GM18907 (cell line): ENCODE results near the gene FASN.
A peak's percentile ranks its signal among the peaks of the same experiment; 100 is the strongest.

Experiments
- ATAC-seq: cut with Tn5 transposase; IDR thresholded peaks from one replicate; pipeline ENCODE4 v1.9.1; 2021; ENCODE audit warnings: mild to moderate bottlenecking, moderate library complexity; ENCODE audit not compliant: unreplicated experiment

Gene FASN

DNA sequence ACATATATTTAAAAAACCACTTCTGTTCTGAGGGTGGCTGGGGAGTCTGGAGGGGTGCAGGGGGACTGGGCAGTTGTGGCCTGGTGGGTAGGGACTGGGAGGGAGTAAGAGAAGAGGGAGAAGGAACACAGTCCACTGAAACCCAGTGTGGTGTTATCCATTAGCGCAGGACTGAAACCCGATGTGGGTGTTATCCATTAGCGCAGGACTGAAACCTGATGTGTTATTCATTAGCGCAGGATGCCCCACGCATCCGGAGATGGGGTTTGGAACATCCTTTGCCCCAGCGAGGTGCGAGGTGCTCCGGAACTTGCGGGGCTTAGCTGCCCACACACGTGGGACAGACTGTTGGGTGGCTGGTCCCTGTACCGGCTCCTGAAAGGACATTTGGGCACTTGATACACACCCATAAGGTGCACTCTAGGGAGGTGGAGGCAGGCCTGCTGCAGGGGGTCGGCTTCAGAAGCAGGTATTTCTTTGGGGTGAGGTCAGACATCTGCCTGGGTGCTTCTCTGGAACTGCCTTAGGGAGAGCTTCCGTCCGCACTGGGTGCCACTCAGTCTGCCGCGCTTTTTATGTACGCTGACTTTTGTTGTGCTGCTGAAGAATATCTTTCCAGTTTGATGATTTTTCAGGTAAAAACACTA is 20.3 kb upstream of the FASN start:
- no peak for ATAC-seq

DNA sequence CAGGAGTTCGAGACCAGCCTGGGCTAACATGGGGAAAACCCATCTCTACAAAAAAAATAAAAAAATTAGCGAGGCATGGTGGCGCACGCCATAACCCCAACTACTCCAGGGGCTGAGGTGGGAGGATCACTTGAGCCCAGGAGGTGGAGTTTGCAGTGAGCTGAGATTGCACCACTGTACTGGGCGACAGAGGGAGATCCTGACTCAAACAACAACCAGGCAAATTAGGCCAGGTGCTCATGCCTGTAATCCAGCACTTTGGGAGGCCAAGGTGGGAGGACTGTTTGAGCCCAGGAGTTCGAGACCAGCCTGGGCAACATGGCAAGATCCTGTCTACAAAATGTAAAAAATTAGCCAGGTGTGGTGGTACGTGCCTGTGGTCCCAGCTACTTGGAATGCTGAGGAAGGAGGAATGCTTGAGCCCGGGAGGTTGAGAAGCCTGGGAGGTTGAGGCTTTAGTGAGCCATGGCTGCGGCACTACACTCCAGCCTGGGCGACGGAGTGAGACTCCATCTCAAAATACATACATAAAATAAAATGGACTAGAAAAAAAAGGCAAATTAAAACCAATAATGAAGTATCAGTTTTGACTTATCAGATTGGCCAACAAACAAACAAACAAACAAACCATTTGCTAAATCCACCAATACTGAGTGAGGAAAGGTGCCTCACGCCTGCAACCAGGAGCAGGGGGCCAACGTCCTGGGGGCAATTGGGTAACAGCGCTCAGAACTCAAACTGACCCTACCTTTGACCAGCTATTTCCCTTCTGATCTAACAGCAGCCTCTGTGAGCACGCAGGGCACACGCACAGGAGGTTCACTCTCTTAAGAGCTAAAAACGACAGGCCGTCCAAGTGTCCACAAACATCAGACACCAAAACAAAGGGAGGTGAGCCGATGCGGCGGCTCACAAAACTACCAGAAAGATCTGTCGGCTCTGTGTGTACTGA is 19.4 kb upstream of the FASN start:
- ATAC-seq, result no peak

DNA sequence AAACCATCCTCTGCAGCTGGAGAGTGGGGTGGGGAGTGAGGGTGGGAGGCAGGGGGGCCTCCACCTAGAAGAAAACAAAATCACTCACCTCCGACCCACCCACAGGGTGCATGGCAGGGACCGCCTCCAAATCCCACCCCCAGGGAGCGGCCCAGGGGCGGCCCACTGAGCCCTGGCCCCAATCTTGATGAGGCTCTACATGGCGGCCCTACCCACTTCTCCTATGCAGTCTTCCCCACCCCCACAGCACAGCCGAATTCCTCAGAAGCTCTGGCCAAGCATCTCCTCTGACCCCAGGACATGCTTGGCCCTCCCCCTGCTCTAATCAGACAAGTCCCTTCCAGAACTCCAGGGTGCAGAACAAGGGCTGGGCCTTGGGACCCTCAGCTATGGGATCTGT is 18.2 kb upstream of the FASN start:
- no peak for ATAC-seq

DNA sequence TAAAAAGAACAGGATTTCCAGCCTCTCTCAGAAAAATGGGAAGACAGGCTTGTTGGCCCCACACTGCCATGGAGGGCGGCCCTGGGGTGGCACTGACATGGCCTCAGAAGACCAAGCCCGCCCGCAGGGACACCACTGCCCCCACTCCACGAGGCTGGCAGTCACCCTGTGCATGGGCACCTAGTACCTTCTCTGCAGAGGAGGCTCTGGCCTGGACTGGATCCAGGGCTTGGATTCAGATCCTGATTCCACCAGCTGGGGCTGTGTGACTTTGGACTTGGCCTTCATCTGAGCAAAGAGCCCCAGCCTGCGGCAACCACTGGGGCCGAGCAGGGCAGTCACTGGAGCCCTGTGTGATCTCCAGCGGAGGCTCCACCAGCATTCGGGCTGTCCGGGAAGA is 16.8 kb upstream of the FASN start:
- ATAC-seq, result no peak

DNA sequence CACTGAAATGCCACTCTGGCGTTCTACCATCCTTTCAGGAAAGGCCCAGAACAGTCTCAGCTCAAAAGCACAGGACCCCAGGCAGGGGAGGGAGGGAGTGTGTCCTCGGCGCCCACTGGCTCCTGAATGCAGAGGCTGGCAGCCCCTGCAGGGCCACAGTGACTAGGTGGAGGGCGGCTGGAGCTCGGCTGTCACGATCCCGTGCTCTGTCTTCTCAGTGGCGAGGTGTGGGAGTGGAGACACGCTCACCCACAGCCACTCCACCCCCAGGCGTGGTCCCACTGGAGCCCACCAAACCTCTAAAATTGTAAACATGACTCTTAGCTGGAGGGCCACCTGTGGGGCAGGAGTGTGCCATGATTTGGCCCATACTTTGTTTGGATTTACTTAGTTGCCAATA is 16.4 kb upstream of the FASN start:
- no peak for ATAC-seq

DNA sequence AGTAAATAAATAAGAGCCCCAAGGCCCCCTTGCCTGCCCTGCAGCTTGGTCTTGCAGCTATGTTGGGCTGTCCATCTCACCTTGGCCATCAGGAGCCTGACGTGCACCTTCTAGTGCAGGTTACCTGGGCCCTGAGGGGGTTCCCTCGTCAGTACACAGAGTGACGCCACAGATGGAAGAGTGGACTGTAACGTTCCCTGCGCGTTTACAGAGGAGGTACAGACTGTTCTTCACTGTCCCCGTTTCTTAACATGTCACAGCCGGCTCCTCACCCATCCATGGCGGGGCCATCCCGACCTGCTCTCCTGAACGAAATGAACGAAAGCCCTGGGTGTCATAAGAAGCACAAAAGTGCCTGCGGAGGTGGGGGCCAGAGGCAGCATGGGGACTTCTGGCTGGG is 15.9 kb upstream of the FASN start:
- no peak for ATAC-seq

DNA sequence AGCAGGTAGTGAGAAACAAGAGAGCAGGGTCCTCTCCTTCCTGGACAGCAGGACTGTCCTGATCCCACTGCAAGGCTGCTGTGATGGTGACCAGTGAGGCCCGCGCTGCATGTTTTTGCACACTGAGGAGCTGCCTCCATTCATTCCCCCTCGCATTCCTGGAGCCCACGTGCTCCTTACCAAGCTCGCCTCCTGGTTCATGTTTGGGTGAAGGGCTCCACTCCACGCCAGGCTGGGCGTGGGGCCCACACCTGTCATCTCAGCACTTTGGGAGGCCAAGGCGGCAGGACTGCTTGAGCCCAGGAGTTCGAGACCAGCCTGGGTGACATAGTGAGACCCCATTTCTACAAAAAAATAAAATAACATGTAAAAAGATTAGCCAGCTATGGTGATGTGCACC is 15.4 kb upstream of the FASN start:
- no peak for ATAC-seq

DNA sequence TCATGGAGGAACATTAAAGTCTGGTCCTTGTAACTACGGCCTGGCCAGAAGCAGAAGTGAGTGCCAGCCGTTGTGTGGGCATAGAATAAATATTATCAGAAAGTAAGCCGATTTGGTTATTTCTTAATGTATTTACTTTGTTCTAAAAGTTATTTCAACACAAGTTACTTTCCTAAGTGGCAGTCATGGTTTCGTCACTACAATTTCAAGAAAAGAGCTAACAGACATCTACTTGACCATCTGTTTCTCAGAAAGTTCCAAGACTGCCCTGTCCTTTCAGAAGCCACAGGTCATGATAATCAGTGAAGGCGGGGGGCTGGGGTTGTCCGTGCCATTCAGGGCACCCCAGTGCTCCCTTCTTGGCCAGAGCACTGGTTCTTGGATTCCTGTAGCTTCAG is 14.9 kb upstream of the FASN start:
- no peak for ATAC-seq

DNA sequence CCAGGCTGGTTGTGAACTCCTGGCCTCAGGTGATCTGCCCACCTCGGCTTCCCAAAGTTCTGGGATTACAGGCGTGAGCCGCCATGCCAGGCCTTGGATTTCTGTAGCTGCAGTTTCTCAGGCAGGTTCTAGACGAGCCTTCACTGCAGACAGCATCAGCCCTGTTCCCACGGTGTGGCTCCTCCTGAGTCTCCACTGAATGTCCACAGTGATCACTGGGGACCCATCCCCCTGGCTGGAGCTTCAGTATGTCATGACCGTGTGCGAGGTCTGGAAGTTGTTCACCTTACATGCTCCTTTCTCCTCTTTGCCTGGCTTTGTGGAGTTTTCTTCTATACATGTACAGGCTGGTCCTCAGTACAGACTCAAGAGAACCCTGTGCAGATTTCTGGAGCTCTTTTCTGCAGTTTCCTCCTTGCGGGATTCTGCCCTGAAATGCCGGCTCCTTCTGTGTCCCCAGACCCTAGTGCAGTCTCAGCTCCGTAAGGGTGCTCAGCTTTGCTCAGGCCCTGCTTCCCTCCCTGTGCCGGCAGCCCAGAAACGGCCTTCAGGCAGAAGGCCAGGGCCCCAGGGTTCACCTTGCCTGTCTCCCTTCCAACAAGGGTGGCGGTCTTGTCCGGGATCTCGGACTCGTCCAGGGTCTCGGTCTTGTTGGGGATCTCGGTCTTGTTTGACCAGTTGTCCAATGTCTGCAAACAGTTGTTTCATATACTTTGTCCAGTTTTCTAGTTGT is 14.3 kb upstream of the FASN start:
- no peak for ATAC-seq

DNA sequence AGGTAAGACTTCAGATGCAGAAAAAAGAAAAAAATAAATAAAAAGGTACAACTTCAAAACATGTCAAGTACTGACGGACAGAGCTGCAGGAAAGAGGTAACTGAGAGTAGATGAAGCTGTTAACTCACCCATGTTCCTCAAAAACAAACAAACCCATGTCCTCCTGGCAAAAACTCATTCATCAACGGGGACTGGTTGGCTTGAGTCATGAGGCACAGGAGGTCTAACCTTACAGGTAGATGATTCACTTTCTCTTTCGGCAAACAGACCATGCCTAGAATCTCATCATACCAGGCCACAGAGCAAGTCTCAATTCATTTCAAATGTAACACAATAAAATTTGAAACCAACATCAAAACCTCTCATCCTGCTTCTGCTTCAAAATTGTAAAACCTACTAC is 12.3 kb upstream of the FASN start:
- ATAC-seq, result no peak

DNA sequence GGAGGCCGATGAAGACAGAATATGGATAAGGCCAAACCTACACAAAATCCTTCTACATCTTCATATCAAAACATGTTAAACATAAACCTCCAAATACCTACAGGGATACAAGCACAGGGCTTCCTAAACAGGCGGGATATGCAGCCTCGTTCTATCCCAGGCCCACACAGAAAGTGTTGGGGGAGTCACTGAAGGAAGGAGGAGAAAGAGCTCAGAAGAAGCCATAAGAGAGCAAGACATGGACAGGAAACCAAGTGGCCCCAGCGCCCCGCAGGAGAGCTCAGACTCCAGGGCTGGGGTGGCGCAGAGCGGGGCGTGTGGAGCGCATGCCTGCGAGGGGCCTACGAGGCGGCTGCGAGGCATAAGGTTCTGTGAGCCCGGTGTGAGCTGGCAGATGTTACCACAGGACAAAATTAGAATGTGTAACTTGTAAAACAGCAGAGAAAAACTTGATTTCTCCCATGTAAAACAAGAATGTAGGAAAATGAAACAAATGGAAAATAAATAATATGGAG is 11.0 kb upstream of the FASN start:
- ATAC-seq, result no peak

DNA sequence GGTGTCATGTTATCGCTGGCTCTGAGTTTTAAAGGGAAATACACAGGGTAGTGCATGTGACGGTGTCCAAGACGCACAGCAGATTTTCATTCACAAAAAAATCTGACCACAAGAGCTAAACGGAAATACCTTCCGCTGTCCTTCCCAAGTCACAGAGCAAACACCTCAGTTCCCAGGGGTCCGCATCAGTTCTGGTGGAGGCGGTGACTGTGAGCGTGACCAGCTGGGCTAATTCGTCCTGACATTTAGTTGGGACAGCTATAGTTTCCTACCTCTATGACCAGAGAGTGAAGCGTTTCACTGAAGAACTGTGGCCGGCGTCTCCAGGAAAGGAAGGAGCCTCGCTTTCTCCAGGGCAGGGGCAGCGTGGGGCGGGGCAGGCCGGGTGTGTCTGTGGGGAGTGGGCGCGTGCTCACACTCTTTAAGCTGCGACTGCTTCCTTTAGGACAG is 10.5 kb upstream of the FASN start:
- no peak for ATAC-seq

DNA sequence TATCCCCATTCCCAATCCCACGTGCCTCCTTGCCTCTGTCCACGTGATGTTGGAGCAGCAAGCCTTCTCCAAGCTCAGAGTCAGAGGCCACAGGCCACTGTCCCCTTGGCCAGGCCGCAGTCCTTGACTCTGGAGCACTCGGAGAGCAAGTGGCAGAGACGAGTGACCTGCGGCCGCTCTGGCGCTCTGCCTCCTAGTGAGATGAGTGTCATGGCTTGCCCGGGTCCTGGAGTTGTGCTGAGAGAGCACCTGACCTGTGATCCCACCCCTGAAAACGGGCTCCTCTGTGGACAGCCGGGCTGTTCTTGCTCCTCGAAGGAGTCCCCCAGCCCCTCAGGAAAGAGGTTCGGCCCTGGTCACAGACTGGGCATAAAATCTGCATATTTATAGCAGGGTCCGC is 10.0 kb upstream of the FASN start:
- ATAC-seq, result no peak

DNA sequence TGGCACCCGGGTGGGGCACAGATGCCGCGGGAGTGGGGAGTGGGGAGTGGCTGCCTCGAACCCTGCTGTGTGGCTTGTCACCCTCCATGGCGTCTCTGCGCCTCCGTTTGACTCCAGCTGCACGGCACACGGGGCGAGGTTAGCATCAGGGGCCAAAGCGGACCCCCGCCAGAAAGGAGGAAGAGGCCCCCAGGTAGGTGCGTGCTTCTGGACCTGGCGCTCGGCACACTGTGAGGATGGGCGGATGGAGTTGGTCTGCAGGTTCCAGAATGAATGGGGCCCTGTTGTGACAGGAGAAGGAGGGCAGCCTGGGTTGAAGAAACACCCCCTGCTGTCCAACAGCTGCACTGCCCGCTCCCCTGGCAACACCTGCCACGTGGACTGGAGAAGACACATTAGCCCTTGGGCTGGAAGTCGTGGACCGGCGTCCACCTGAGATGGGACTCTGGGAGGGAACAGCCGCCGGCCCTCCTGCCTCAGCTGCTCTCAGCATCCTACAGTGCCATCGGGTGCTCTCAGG is 9.4 kb upstream of the FASN start:
- ATAC-seq, result no peak

DNA sequence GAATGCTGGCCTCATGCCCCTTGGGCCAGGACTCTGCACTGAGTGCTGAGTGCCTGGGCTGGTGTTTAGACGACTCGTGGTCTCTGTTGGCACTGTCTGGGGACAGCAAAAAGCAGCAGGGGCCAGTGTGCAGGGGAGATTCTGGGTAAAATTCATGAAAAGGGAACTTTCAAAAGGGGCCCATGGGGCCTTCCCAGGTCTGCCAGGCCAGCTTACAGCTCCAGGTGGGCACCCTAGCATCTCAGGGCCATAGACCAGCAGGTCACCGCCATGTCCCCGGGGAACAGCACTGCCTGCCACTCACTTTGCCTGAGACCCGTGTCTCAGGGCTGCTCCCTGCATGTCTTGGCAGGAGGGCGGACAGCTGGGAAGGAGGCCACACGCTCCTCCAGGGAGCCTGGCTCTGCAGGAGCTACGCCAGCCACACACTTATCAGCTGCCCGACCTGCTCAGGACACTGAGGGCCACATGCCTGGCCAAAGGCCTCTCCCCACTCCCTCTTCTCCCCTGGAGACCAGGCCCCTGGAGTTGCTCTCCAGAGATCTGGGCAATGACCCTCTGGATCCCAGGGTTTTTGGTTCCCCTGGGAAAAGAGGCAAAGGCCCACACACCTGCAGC is 8.8 kb upstream of the FASN start:
- ATAC-seq, result no peak

DNA sequence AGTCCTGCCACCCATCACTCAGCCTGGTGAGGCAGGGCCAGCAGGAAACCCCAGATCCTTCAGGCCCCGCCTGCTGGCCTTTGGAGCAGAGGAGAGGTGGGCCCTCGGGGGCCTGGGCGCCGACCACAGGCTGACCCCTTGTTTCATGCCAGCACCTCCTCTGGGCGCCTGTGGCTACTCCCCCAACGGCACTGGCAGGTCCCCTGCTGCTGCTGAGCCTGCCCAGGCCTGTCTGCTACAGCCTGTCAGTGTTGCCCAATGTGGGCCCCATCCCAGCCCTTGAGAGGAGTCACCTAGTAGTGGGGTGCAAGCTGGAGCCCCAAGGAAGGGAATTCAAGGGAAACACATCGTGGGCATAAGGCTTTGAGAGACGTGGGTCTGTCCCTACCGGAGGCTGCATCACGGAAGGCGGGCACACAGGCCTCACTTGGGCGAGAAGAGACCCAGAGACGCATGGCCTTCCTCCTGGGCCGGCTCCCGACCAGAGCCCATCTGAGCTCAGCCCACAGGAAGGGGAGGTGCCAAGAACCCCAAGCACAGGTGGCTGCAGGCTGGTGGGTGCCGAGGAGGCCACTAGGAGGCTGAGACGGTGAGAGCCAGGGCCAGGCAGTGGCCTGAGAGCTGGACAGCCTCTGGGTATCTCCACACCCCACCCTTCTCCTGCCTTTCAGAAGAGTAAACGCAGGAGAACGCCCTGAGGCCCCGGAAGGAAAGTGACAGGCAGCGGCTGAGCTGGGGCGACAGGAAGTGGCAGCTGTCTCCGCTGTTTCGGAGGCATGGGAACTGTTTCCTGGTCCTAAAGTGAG is 8.0 kb upstream of the FASN start:
- peak; percentile 61 for ATAC-seq

DNA sequence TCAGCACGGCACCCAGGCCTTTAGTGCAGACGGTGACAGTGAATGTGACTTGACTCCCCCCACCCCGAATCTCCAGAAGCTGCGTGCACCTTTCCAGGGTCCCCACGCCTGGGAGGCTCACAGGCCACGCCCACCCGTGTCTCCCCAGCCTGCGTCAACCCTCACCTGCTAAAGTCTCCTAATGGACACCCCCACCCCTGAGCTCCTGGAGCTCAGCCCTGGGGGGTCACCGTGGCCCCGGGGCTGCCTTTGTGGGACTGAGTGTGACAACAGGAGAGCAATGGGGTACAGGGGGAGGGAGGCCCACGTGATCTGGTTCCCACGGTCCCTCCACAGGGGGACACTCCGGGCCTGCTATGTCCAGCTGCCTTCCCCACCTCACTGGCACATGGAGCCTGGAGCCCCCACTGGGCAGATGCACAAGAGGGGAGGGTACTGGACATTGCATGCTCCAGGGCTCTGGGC is 7.4 kb upstream of the FASN start:
- no peak for ATAC-seq

DNA sequence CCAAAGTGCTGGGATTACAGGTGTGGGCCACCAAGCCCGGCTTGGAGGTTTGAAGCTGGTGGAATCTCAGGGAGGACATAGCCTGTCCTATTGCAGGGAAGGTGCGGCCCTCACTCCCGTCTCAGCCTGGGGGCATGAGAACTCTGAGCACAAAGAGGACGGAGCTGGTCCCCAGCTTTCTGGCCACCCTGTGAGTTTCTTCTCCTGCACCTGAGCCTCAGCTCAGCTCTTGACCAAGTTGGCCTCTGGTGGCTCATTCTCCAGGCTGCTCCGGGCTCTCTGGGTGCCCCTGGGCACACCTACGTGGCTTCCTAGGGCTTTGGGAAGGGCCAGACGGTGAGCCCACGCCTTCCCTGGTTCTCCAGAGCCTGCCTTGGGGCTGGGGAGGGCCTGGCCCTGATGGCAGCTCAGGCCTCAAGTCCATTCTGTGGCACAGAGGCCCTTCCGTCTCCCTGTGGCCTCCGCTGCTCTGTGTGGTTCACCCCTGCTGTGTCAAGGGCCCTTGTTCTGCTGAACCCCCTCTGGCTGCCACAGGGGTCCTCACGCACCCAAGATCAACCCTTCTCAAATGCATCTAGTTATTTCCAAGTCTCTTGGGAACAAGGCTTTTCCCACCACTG is 6.9 kb upstream of the FASN start:
- no peak for ATAC-seq
